Measurements from ENCODE around the gene RTL1.

DNA sequence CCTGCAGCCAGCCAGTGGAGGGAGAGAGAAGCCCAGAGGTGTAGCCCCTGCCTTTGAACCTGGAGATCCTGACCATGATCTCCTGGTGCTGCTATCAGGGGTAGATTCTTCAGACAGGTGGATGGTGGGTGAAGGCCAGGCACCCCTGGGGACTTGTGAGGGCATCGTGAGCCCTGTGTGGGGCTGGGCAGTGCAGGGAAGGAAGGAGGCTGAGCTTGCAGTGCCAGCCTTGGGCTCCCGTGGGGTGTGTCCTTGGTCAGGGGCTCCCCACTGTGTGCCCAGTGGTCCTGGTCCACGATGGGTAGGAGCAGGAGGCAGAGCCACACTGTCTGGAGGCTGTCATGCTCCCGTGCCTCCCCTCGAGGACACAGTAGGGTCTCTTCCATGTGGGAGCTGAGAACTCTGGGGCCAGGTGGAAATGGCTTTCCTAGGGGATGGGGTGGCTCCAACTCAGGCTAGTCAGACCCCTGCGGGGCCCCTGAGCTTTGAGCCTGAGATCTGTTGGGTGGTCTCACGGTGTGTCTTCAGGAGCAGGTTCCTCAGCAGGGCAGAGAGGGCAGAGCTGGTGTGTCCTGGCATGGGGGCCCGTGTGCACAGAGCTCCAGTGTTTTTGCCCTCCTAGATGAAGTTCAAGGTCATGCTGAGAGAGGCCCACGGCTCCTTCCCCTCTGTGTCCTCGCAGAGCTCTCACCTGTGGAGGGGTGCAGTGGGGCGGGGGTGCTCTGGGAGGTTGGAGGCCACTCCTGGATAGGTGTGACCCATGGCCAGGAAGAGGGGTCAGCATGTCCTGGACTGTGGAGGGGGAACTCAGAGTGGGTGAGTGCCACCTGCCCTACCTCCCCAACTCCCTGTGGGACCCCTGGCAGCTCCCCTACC lies 25.0 kb downstream of the RTL1 start:
- TF ChIP-seq, protein P1, sequence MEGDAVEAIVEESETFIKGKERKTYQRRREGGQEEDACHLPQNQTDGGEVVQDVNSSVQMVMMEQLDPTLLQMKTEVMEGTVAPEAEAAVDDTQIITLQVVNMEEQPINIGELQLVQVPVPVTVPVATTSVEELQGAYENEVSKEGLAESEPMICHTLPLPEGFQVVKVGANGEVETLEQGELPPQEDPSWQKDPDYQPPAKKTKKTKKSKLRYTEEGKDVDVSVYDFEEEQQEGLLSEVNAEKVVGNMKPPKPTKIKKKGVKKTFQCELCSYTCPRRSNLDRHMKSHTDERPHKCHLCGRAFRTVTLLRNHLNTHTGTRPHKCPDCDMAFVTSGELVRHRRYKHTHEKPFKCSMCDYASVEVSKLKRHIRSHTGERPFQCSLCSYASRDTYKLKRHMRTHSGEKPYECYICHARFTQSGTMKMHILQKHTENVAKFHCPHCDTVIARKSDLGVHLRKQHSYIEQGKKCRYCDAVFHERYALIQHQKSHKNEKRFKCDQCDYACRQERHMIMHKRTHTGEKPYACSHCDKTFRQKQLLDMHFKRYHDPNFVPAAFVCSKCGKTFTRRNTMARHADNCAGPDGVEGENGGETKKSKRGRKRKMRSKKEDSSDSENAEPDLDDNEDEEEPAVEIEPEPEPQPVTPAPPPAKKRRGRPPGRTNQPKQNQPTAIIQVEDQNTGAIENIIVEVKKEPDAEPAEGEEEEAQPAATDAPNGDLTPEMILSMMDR (IDR thresholded peaks at IDR 0.05), result no peak
- TF ChIP-seq POLR2AphosphoS5 (IDR thresholded peaks at IDR 0.05), result no peak

Measured in esophagus muscularis mucosa (tissue), 3 donors.